ENCODE results near the gene GPR39. TPM values are rescaled to one million over a fixed set of nuclear protein-coding genes. Genes with fewer than 3 reads are reported as not detected.

Gene GPR39
- total RNA-seq, 1 experiment from 2014 or later: 3.8 TPM

- DNase-seq (ENCODE audit: low read depth): no peak
Observed at GRCh38 chr2:132670496-132671150, 254.0 kb downstream of the GPR39 start.

- DNase-seq (ENCODE audit: low read depth): peak; percentile 76
Observed at GRCh38 chr2:132671151-132671835, 254.7 kb downstream of the GPR39 start.

- no peak for DNase-seq (ENCODE audit: low read depth)
Observed at GRCh38 chr2:132676999-132677398, 260.4 kb downstream of the GPR39 start.

- no peak for DNase-seq (ENCODE audit: low read depth)
Observed at GRCh38 chr2:132677661-132678060, 261.1 kb downstream of the GPR39 start.

- no peak for DNase-seq (ENCODE audit: low read depth)
Observed at GRCh38 chr2:132678483-132678882, 261.9 kb downstream of the GPR39 start.

- DNase-seq (ENCODE audit: low read depth): no peak
Observed at GRCh38 chr2:132680544-132680943, 263.9 kb downstream of the GPR39 start.

GRCh38 chr2:132681766-132682165 lies 265.2 kb downstream of the GPR39 start:
- DNase-seq (ENCODE audit: low read depth): no peak

GRCh38 chr2:132690664-132691303 lies 274.2 kb downstream of the GPR39 start:
- no peak for DNase-seq (ENCODE audit: low read depth)

GRCh38 chr2:132691556-132691955 lies 275.0 kb downstream of the GPR39 start:
- no peak for DNase-seq (ENCODE audit: low read depth)

GRCh38 chr2:132692816-132693215 lies 276.2 kb downstream of the GPR39 start:
- no peak for DNase-seq (ENCODE audit: low read depth)
